ENCODE data around the gene PCDHGA4.
"Not testable (repeated sequence)": the region's sequence is repeated elsewhere in the genome, so short reads cannot be mapped to it uniquely, and the experiment has no call there.

PCDHGA4 gene

GRCh38 chr5:141346017-141346416 lies 8.8 kb upstream of the PCDHGA4 start:
- DNase-seq (ENCODE audit: low read depth in 2 of 2, low spot score in 1 of 2) = not testable (repeated sequence)

- DNase-seq (ENCODE audit: low read depth in 2 of 2, low spot score in 1 of 2) = no peak
Measured at GRCh38 chr5:141349917-141350619, 4.8 kb upstream of the PCDHGA4 start, which contains the start of gene PCDHGB1. TSS of gene PCDHGB1 (plus strand) at chr5:141350099. CDS start at chr5:141350261, 162 bp downstream.

GRCh38 chr5:141351591-141351990 lies 3.2 kb upstream of the PCDHGA4 start:
- DNase-seq (ENCODE audit: low read depth in 2 of 2, low spot score in 1 of 2) = no peak

- no peak for DNase-seq (ENCODE audit: low read depth in 2 of 2, low spot score in 1 of 2)
Measured at GRCh38 chr5:141355641-141356040, 820 bp downstream of the PCDHGA4 start.

GRCh38 chr5:141356133-141356532 lies 1.3 kb downstream of the PCDHGA4 start:
- DNase-seq (ENCODE audit: low read depth in 2 of 2, low spot score in 1 of 2) = no peak

- DNase-seq (ENCODE audit: low read depth in 2 of 2, low spot score in 1 of 2) = no peak
Measured at GRCh38 chr5:141356950-141357349, 2.1 kb downstream of the PCDHGA4 start.

- DNase-seq (ENCODE audit: low read depth in 2 of 2, low spot score in 1 of 2) = no peak
Measured at GRCh38 chr5:141359790-141360426, 5.1 kb downstream of the PCDHGA4 start, which contains the start of gene PCDHGB2. TSS of gene PCDHGB2 (plus strand) at chr5:141359994. CDS start at chr5:141360136, 142 bp downstream.

GRCh38 chr5:141360685-141361084 lies 5.9 kb downstream of the PCDHGA4 start:
- no peak for DNase-seq (ENCODE audit: low read depth in 2 of 2, low spot score in 1 of 2)

GRCh38 chr5:141362719-141363118 lies 7.9 kb downstream of the PCDHGA4 start:
- DNase-seq (ENCODE audit: low read depth in 2 of 2, low spot score in 1 of 2) = no peak

- DNase-seq (ENCODE audit: low read depth in 2 of 2, low spot score in 1 of 2) = no peak
Measured at GRCh38 chr5:141363952-141364660, 9.3 kb downstream of the PCDHGA4 start, which contains the start of gene PCDHGA5. TSS of gene PCDHGA5 (plus strand) at chr5:141364162. CDS start at chr5:141364331, 169 bp downstream.

- no peak for DNase-seq (ENCODE audit: low read depth in 2 of 2, low spot score in 1 of 2)
Measured at GRCh38 chr5:141366016-141366896, 11.4 kb downstream of the PCDHGA4 start.

GRCh38 chr5:141369994-141370848 lies 15.4 kb downstream of the PCDHGA4 start, which contains the start of gene PCDHGB3:
TSS of gene PCDHGB3 (plus strand) at chr5:141370242. CDS start at chr5:141370395, 153 bp downstream.
- DNase-seq (ENCODE audit: low read depth in 2 of 2, low spot score in 1 of 2) = no peak

GRCh38 chr5:141371572-141372475 lies 17.0 kb downstream of the PCDHGA4 start:
- no peak for DNase-seq (ENCODE audit: low read depth in 2 of 2, low spot score in 1 of 2)

GRCh38 chr5:141373673-141374317 lies 19.0 kb downstream of the PCDHGA4 start, which contains the start of gene PCDHGA6:
TSS of gene PCDHGA6 (plus strand) at chr5:141373891. CDS start at chr5:141374084, 193 bp downstream.
- no peak for DNase-seq (ENCODE audit: low read depth in 2 of 2, low spot score in 1 of 2)

GRCh38 chr5:141374627-141375026 lies 19.8 kb downstream of the PCDHGA4 start:
- DNase-seq (ENCODE audit: low read depth in 2 of 2, low spot score in 1 of 2) = no peak

GRCh38 chr5:141375444-141376155 lies 20.8 kb downstream of the PCDHGA4 start:
- DNase-seq (ENCODE audit: low read depth in 2 of 2, low spot score in 1 of 2) = not testable (repeated sequence)

Measured in stimulated activated CD8-positive, alpha-beta memory T cell treated with anti-CD3 and anti-CD28 coated beads, Interleukin-4, amount 100 ng/mL, for 1 hour (primary cell).